ENCODE results near the gene UBE2D1.

Gene UBE2D1

GRCh38 chr10:58336242-58336641 is 1.4 kb downstream of the UBE2D1 start:
- DNase-seq (ENCODE audit: low spot score), result no peak

GRCh38 chr10:58341422-58341821 is 6.6 kb downstream of the UBE2D1 start:
- DNase-seq (ENCODE audit: low spot score), result no peak

- no peak for DNase-seq (ENCODE audit: low spot score)
Observed at GRCh38 chr10:58341947-58342346, 7.1 kb downstream of the UBE2D1 start.

GRCh38 chr10:58347967-58348366 is 13.2 kb downstream of the UBE2D1 start:
- DNase-seq (ENCODE audit: low spot score), result no peak

GRCh38 chr10:58348571-58349033 is 13.8 kb downstream of the UBE2D1 start:
- no peak for DNase-seq (ENCODE audit: low spot score)

GRCh38 chr10:58350023-58350422 is 15.2 kb downstream of the UBE2D1 start:
- DNase-seq (ENCODE audit: low spot score), result no peak

- DNase-seq (ENCODE audit: low spot score), result no peak
Observed at GRCh38 chr10:58350619-58351323, 16.0 kb downstream of the UBE2D1 start.

- DNase-seq (ENCODE audit: low spot score), result no peak
Observed at GRCh38 chr10:58351616-58352578, 17.1 kb downstream of the UBE2D1 start.

- DNase-seq (ENCODE audit: low spot score), result no peak
Observed at GRCh38 chr10:58352956-58353610, 18.3 kb downstream of the UBE2D1 start.

- DNase-seq (ENCODE audit: low spot score), result no peak
Observed at GRCh38 chr10:58356756-58357155, 21.9 kb downstream of the UBE2D1 start.

- DNase-seq (ENCODE audit: low spot score), result no peak
Observed at GRCh38 chr10:58358314-58358933, 23.6 kb downstream of the UBE2D1 start.

- DNase-seq (ENCODE audit: low spot score), result no peak
Observed at GRCh38 chr10:58358947-58359346, 24.1 kb downstream of the UBE2D1 start.

- no peak for DNase-seq (ENCODE audit: low spot score)
Observed at GRCh38 chr10:58359541-58359940, 24.7 kb downstream of the UBE2D1 start.

GRCh38 chr10:58360412-58361004 is 25.7 kb downstream of the UBE2D1 start:
- no peak for DNase-seq (ENCODE audit: low spot score)

GRCh38 chr10:58361353-58361752 is 26.5 kb downstream of the UBE2D1 start:
- no peak for DNase-seq (ENCODE audit: low spot score)

GRCh38 chr10:58362027-58362789 is 27.4 kb downstream of the UBE2D1 start:
- no peak for DNase-seq (ENCODE audit: low spot score)

GRCh38 chr10:58367069-58367468 is 32.3 kb downstream of the UBE2D1 start:
- DNase-seq (ENCODE audit: low spot score), result no peak

GRCh38 chr10:58371473-58371872 is 36.7 kb downstream of the UBE2D1 start:
- DNase-seq (ENCODE audit: low spot score), result no peak

- DNase-seq (ENCODE audit: low spot score), result no peak
Observed at GRCh38 chr10:58372607-58373441, 38.0 kb downstream of the UBE2D1 start.

GRCh38 chr10:58373442-58373827 is 38.6 kb downstream of the UBE2D1 start:
- no peak for DNase-seq (ENCODE audit: low spot score)
